Trophoblast cell (in vitro differentiated cells and primary cell): ENCODE measurements around the gene ZC3H18.

ENCODE experiments used
- DNase-seq, 2 donors: peaks; one replicate each; pipeline ENCODE4 v3.0.0-alpha.2; 2016
- H2AFZ ChIP-seq: 2 replicates; pipeline ENCODE4 v1.6.1; 2013; ENCODE audit warnings: low read length, moderate library complexity, mild to moderate bottlenecking; ENCODE audit not compliant: insufficient read depth, poor library complexity
- H2AK5ac ChIP-seq: 2 replicates; pipeline ENCODE4 v1.6.1; 2013; ENCODE audit warnings: mild to moderate bottlenecking, low read length
- H2BK120ac ChIP-seq: 2 replicates; pipeline ENCODE4 v1.6.1; 2013; ENCODE audit warnings: low read length, mild to moderate bottlenecking, moderate library complexity; ENCODE audit not compliant: insufficient read depth, poor library complexity
- H2BK12ac ChIP-seq: 2 replicates; pipeline ENCODE4 v1.6.1; 2013; ENCODE audit warnings: mild to moderate bottlenecking, low read length, moderate library complexity
- H2BK5ac ChIP-seq: 2 replicates; pipeline ENCODE4 v1.6.1; 2013; ENCODE audit warnings: low read length, low read depth, moderate library complexity, mild to moderate bottlenecking; ENCODE audit not compliant: poor library complexity
- H3K14ac ChIP-seq: 2 replicates; pipeline ENCODE4 v1.6.1; 2013; ENCODE audit warnings: mild to moderate bottlenecking, low read length
- H3K18ac ChIP-seq: 2 replicates; pipeline ENCODE4 v1.6.1; 2013; ENCODE audit warnings: mild to moderate bottlenecking, low read length
- H3K23ac ChIP-seq: 2 replicates; pipeline ENCODE4 v1.6.1; 2013; ENCODE audit warnings: low read length
- H3K27ac ChIP-seq: 2 replicates; pipeline ENCODE4 v1.5.1; 2013; ENCODE audit warnings: low read depth, mild to moderate bottlenecking, inconsistent platforms, low read length, moderate library complexity
- H3K27me3 ChIP-seq: 2 replicates; pipeline ENCODE4 v1.6.1; 2013; ENCODE audit warnings: inconsistent platforms, mild to moderate bottlenecking, low read length, moderate library complexity; ENCODE audit not compliant: insufficient read depth
- H3K36me3 ChIP-seq, 2 experiments: 1 replicate in 1 of 2; 2 replicates in 1 of 2; pipeline ENCODE4 v1.6.1; 2013; ENCODE audit warnings: low read length in 2 of 2, mild to moderate bottlenecking in 2 of 2, moderate library complexity in 1 of 2; ENCODE audit not compliant: insufficient read depth in 2 of 2, control insufficient read depth in 1 of 2
- H3K4ac ChIP-seq: 2 replicates; pipeline ENCODE4 v1.6.1; 2013; ENCODE audit warnings: low read depth, mild to moderate bottlenecking, low read length, moderate library complexity
- H3K4me1 ChIP-seq, 2 experiments: 1 replicate in 1 of 2; 2 replicates in 1 of 2; pipeline ENCODE4 v1.6.1; 2013; ENCODE audit warnings: low read length in 2 of 2, mild to moderate bottlenecking in 2 of 2, moderate library complexity in 1 of 2; ENCODE audit not compliant: insufficient read depth in 2 of 2, control insufficient read depth in 1 of 2
- H3K4me2 ChIP-seq: 2 replicates; pipeline ENCODE4 v1.6.1; 2013; ENCODE audit warnings: inconsistent platforms, mild to moderate bottlenecking, low read length, moderate library complexity
- H3K4me3 ChIP-seq: 2 replicates; pipeline ENCODE4 v1.5.1; 2013; ENCODE audit warnings: mild to moderate bottlenecking, low read depth, low read length, inconsistent platforms
- H3K79me1 ChIP-seq: one replicate; pipeline ENCODE4 v1.6.1; 2013; ENCODE audit warnings: low read length
- H3K79me2 ChIP-seq: 2 replicates; pipeline ENCODE4 v1.6.1; 2013; ENCODE audit warnings: low read length, mild to moderate bottlenecking; ENCODE audit not compliant: control insufficient read depth, insufficient read depth, poor library complexity
- H3K9ac ChIP-seq: 2 replicates; pipeline ENCODE4 v1.6.1; 2013; ENCODE audit warnings: mild to moderate bottlenecking, low read length
- H3K9me3 ChIP-seq: 2 replicates; pipeline ENCODE4 v1.6.1; 2013; ENCODE audit warnings: low read depth, mild to moderate bottlenecking, control low read depth, inconsistent platforms, low read length; ENCODE audit not compliant: insufficient read depth
- H4K12ac ChIP-seq: 2 replicates; pipeline ENCODE4 v1.6.1; 2013; ENCODE audit warnings: low read depth, mild to moderate bottlenecking, low read length, moderate library complexity
- H4K8ac ChIP-seq: 2 replicates; pipeline ENCODE4 v1.6.1; 2013; ENCODE audit warnings: low read depth, mild to moderate bottlenecking, low read length, moderate library complexity
- H4K91ac ChIP-seq: one replicate; pipeline ENCODE4 v1.6.1; 2013; ENCODE audit warnings: low read depth, mild to moderate bottlenecking, low read length, moderate library complexity
- WGBS: extraction: QIAGEN DNeasy Blood & Tissue Kit; methylation state at CpG from one replicate; pipeline ENCODE4 v1.1.7; 2013; ENCODE audit warnings: missing lambda C conversion rate; ENCODE audit not compliant: insufficient read length, insufficient coverage; ENCODE audit errors: extremely low coverage; 5-methylcytosine and 5-hydroxymethylcytosine counted together

ZC3H18 gene

DNA sequence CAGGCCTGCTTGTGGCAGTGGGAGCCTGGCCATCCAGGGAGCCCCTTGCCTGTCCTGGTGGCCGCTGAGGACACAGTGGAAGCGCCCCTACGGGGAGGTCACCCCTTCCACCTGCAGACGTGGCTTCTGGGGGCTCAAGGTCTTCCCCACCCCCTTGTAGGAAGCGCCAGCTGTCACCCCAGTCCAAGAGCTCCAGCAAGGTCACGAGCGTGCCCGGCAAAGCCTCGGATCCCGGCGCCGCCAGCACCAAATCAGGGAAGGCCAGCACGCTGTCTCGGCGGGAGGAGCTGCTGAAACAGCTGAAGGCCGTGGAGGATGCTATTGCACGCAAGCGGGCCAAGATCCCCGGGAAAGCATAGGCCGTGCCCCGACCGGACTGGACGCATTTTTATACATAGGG, 60.7 kb downstream of the ZC3H18 start:
- no peak for DNase-seq
- Histone ChIP-seq H3K18ac (no peak overlapping the region), H3K4ac (no peak overlapping the region), H3K9me3 (no peaks in the 10 kb centered on the region), H3K36me3 (peaks cover 55 to 57% of the 10 kb centered on the region in 2 experiments), H4K12ac (no peak overlapping the region), H3K27me3 (no peaks in the 10 kb centered on the region), H3K9ac (no peak overlapping the region), H3K79me1 (peaks cover 17% of the 10 kb centered on the region), H4K91ac (no peak overlapping the region), H2BK5ac (no peak overlapping the region), H3K4me1 (peaks cover 19% of the 10 kb centered on the region in 2 experiments), H2BK120ac (no peak overlapping the region), H3K4me2 (no peak overlapping the region), H3K4me3 (no peak overlapping the region), H2AK5ac (no peak overlapping the region), H3K27ac (no peak overlapping the region), H2AFZ (no peak overlapping the region), H3K23ac (no peak overlapping the region), H3K79me2 (no peaks in the 10 kb centered on the region), H2BK12ac (no peak overlapping the region), H3K14ac (no peak overlapping the region), H4K8ac (no peak overlapping the region)
- WGBS: no CpG with 5 or more reads among the region's 23 CpGs

DNA sequence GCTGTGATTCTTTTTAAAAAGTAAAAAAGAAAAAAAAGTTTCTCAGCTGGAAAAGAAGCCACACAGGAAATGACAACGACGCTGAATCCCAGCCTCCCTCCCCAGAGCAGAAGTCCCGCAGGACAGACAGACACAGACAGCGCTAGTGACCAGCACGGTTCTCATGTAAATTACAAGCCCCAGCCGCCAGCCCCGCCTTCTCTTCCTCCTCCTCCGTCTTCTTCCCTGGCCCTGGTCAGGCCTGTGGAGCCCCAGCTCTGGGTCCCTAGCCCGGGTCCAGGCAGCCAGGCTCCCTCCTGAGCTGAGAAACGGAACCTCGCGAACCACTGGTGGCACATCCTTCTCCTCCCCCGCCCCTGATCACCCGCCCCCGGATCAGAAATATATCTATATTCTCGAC, 61.2 kb downstream of the ZC3H18 start:
- Histone ChIP-seq H2BK5ac (no peak overlapping the region), H3K9ac (no peak overlapping the region), H3K4me1 (peaks cover 19% of the 10 kb centered on the region in 2 experiments), H4K8ac (no peak overlapping the region), H3K79me1 (peaks cover 17% of the 10 kb centered on the region), H4K91ac (no peak overlapping the region), H3K27ac (no peak overlapping the region), H4K12ac (no peak overlapping the region), H3K14ac (no peak overlapping the region), H3K9me3 (no peaks in the 10 kb centered on the region), H2BK12ac (no peak overlapping the region), H3K4me3 (no peak overlapping the region), H2BK120ac (no peak overlapping the region), H3K27me3 (no peaks in the 10 kb centered on the region), H2AK5ac (no peak overlapping the region), H3K4me2 (no peak overlapping the region), H3K18ac (no peak overlapping the region), H3K4ac (no peak overlapping the region), H3K79me2 (no peaks in the 10 kb centered on the region), H3K23ac (no peak overlapping the region), H2AFZ (no peak overlapping the region), H3K36me3 (peaks cover 55 to 56% of the 10 kb centered on the region in 2 experiments)
- no CpG with 5 or more reads among the region's 16 CpGs for WGBS
- no peak for DNase-seq

DNA sequence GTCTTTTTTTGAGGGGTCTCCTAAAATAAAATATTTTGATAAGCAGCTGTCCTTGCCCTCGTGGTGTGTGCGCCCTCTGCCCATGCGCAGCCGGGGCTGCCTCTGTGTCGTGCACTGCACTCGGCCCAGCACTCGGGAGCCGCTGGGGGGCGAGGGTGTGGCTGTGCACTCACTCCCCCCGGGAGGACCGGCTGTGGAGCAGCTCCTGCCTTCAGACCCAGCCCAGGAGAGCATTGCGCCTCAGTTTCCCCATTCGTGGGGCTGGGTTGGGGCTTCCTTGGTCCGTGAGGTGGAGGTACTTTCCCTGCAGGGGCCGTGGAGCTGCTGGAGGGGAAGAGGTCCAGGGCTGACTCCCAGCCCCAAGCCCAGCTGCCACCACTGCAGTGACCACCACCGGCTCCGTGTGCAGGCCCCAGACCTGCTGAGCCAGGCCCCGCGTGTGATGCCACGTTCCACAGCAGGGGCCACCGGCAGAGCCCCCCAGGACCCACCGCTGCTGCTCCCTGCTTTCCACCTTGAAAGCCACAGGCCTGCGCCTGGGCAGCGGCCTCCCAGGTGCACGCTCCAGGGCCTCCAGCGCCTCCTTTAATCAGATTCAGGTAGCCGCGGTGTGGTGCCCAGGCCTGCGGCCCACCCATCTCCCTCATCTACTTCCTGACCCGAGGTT, 61.9 kb downstream of the ZC3H18 start:
- no peak overlapping the region for H3K18ac ChIP-seq
- no CpG with 5 or more reads among the region's 30 CpGs for WGBS
- no peak overlapping the region for H4K91ac ChIP-seq
- peaks cover 17% of the 10 kb centered on the region for H3K79me1 ChIP-seq
- H4K8ac ChIP-seq: no peak overlapping the region
- no peak overlapping the region for H2BK12ac ChIP-seq
- H2AK5ac ChIP-seq: no peak overlapping the region
- H3K14ac ChIP-seq: no peak overlapping the region
- no peak overlapping the region for H3K9ac ChIP-seq
- H3K23ac ChIP-seq: no peak overlapping the region
- DNase-seq: no peak
- no peaks in the 10 kb centered on the region for H3K79me2 ChIP-seq
- H3K9me3 ChIP-seq: no peaks in the 10 kb centered on the region
- no peak overlapping the region for H3K4me2 ChIP-seq
- H2BK120ac ChIP-seq: no peak overlapping the region
- H3K4me1 ChIP-seq: peaks cover 19% of the 10 kb centered on the region in 2 experiments
- no peaks in the 10 kb centered on the region for H3K27me3 ChIP-seq
- no peak overlapping the region for H3K4me3 ChIP-seq
- H4K12ac ChIP-seq: no peak overlapping the region
- no peak overlapping the region for H3K27ac ChIP-seq
- H2AFZ ChIP-seq: no peak overlapping the region
- no peak overlapping the region for H2BK5ac ChIP-seq
- no peak overlapping the region for H3K4ac ChIP-seq
- peaks cover 50 to 52% of the 10 kb centered on the region in 2 experiments for H3K36me3 ChIP-seq

DNA sequence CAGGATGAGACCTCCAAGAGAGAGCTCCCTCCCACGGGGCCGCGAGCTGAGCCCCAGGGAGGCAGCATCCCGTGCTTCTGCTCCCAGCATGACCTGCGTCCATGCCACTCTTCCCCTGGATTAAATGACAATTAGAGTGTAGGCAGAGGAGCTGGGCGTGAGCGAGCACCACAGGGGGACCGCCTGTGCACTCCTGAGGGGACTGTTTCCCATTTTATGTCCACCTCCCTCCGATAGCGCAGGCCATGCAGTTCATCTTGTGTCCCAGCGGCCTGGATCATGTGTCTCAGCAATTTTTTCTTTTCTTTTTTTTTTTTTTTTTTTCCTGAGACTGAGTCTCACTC, 62.4 kb downstream of the ZC3H18 start:
- no peaks in the 10 kb centered on the region for H3K79me2 ChIP-seq
- no peak overlapping the region for H2BK120ac ChIP-seq
- peaks cover 47 to 48% of the 10 kb centered on the region in 2 experiments for H3K36me3 ChIP-seq
- no peaks in the 10 kb centered on the region for H3K27me3 ChIP-seq
- no peak overlapping the region for H3K9ac ChIP-seq
- H3K27ac ChIP-seq: no peak overlapping the region
- H2AFZ ChIP-seq: no peak overlapping the region
- no peak overlapping the region for H3K14ac ChIP-seq
- H2AK5ac ChIP-seq: no peak overlapping the region
- H4K91ac ChIP-seq: no peak overlapping the region
- H4K12ac ChIP-seq: no peak overlapping the region
- H4K8ac ChIP-seq: no peak overlapping the region
- peaks cover 19% of the 10 kb centered on the region in 2 experiments for H3K4me1 ChIP-seq
- DNase-seq: no peak
- no peaks in the 10 kb centered on the region for H3K9me3 ChIP-seq
- WGBS: no CpG with 5 or more reads among the region's 11 CpGs
- H3K23ac ChIP-seq: no peak overlapping the region
- H3K79me1 ChIP-seq: peaks cover 17% of the 10 kb centered on the region
- H3K18ac ChIP-seq: no peak overlapping the region
- H3K4ac ChIP-seq: no peak overlapping the region
- no peak overlapping the region for H2BK12ac ChIP-seq
- H3K4me2 ChIP-seq: no peak overlapping the region
- H3K4me3 ChIP-seq: no peak overlapping the region
- no peak overlapping the region for H2BK5ac ChIP-seq
